Measurements from ENCODE around the gene COL18A1. TPM values are rescaled to one million over a fixed set of nuclear protein-coding genes. Genes with fewer than 3 reads are reported as not detected.
A peak's percentile ranks its signal among the peaks of the same experiment; 100 is the strongest.

The COL18A1 gene
- total and polyA plus RNA-seq, 2 experiments from 2014 or later = 97.1 to 140 TPM

- no peak for DNase-seq (ENCODE audit: low spot score)
- Histone ChIP-seq H3K4me2 (no peak overlapping the region), H3K9me2 (replicated peaks; ENCODE audit: insufficient read depth) (no peaks in the 10 kb centered on the region), H3K36me3 (replicated peaks; ENCODE audit: insufficient read depth, low read depth) (no peaks in the 10 kb centered on the region), H3K4me1 (ENCODE audit: insufficient read depth) (peaks cover 4% of the 10 kb centered on the region), H3K9me3 (ENCODE audit: low read depth) (no peaks in the 10 kb centered on the region), H4K20me1 (ENCODE audit: insufficient read depth, poor library complexity, severe bottlenecking) (no peaks in the 10 kb centered on the region), H3K79me2 (no peaks in the 10 kb centered on the region), H3K27me3 (no peaks in the 10 kb centered on the region), H3K27ac (no peak overlapping the region), H3K4me3 (no peak overlapping the region), H2AFZ (no peak overlapping the region)
- WGBS (ENCODE audit: low lambda C conversion rate, missing lambda C conversion rate) = 87% methylated on average over 28 of the region's 29 CpGs
- TF ChIP-seq EZH2 (IDR thresholded peaks at IDR 0.05; ENCODE audit: borderline replicate concordance) (no peak), EZH2phosphoT487 (IDR thresholded peaks at IDR 0.05; ENCODE audit: low read depth, severe bottlenecking, unreplicated experiment) (no peak)
- TF ChIP-seq, protein P1, sequence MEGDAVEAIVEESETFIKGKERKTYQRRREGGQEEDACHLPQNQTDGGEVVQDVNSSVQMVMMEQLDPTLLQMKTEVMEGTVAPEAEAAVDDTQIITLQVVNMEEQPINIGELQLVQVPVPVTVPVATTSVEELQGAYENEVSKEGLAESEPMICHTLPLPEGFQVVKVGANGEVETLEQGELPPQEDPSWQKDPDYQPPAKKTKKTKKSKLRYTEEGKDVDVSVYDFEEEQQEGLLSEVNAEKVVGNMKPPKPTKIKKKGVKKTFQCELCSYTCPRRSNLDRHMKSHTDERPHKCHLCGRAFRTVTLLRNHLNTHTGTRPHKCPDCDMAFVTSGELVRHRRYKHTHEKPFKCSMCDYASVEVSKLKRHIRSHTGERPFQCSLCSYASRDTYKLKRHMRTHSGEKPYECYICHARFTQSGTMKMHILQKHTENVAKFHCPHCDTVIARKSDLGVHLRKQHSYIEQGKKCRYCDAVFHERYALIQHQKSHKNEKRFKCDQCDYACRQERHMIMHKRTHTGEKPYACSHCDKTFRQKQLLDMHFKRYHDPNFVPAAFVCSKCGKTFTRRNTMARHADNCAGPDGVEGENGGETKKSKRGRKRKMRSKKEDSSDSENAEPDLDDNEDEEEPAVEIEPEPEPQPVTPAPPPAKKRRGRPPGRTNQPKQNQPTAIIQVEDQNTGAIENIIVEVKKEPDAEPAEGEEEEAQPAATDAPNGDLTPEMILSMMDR (IDR thresholded peaks at IDR 0.05; ENCODE audit: poor library complexity) = no peak
Observed at GRCh38 chr21:45552696-45553391, 147.9 kb downstream of the COL18A1 start.

DNA sequence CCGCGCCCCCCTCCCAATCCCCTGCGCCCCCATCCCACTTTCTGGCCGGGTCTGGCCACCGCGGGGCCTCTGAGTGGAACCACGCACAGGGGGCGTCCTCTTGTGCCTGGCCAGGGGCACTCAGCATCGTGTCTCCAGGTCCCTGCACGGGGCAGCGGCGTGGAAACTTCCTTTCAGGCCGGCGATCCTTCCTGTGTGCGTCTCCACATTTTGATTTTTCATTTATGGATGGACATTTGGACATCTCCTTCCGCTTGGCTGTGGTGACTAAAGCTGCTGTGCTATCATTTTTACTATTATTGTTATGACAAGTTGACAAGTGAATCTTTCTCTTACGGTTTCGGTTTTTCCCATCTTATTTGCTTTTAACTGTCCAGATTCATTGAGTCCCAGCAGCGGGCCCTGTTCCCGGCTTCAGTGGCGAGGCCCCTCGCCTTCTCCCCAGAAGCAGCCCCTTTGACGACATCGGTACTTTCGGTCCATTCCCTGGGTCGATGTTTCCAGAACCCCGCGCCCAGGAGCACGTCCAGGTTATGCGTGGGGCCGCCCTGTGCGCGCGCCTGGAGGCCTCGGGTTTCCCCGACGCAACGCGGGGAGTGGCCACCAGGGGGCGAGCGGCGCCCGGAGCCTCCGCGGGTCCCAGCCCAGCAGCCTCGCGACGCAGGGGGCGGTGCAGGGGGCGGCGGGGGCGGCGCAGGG, 149.7 kb downstream of the COL18A1 start:
- Histone ChIP-seq H3K9me3 (ENCODE audit: low read depth) (no peaks in the 10 kb centered on the region), H3K9me2 (replicated peaks; ENCODE audit: insufficient read depth) (no peaks in the 10 kb centered on the region), H3K79me2 (no peaks in the 10 kb centered on the region), H2AFZ (peak overlapping the region; percentile 34), H3K4me3 (peak overlapping the region; percentile 22), H3K27me3 (no peaks in the 10 kb centered on the region), H4K20me1 (ENCODE audit: insufficient read depth, poor library complexity, severe bottlenecking) (no peaks in the 10 kb centered on the region), H3K4me1 (ENCODE audit: insufficient read depth) (peaks cover 4% of the 10 kb centered on the region), H3K27ac (peak overlapping the region; percentile 33), H3K4me2 (peak overlapping the region; percentile 78), H3K36me3 (replicated peaks; ENCODE audit: insufficient read depth, low read depth) (no peaks in the 10 kb centered on the region)
- TF ChIP-seq, protein P1 (IDR thresholded peaks at IDR 0.05; ENCODE audit: poor library complexity) = peak; percentile 73
- TF ChIP-seq EZH2 (IDR thresholded peaks at IDR 0.05; ENCODE audit: borderline replicate concordance) = no peak
- DNase-seq (ENCODE audit: low spot score) = peak; percentile 88
- 7% methylated on average over 44 of the region's 53 CpGs for WGBS (ENCODE audit: low lambda C conversion rate, missing lambda C conversion rate)

GRCh38 chr21:45555251-45555556, 150.2 kb downstream of the COL18A1 start:
- no CpG with 5 or more reads among the region's 34 CpGs for WGBS (ENCODE audit: low lambda C conversion rate, missing lambda C conversion rate)
- no peak for DNase-seq (ENCODE audit: low spot score)
- Histone ChIP-seq H3K4me3 (no peak overlapping the region), H4K20me1 (ENCODE audit: insufficient read depth, poor library complexity, severe bottlenecking) (no peaks in the 10 kb centered on the region), H3K4me1 (ENCODE audit: insufficient read depth) (peaks cover 4% of the 10 kb centered on the region), H3K27ac (peak overlapping the region; percentile 92), H2AFZ (peak overlapping the region; percentile 43), H3K4me2 (peak overlapping the region; percentile 95), H3K27me3 (no peaks in the 10 kb centered on the region), H3K9me3 (ENCODE audit: low read depth) (no peaks in the 10 kb centered on the region), H3K36me3 (replicated peaks; ENCODE audit: insufficient read depth, low read depth) (no peaks in the 10 kb centered on the region), H3K79me2 (no peaks in the 10 kb centered on the region), H3K9me2 (replicated peaks; ENCODE audit: insufficient read depth) (no peaks in the 10 kb centered on the region)
- TF ChIP-seq EZH2phosphoT487 (IDR thresholded peaks at IDR 0.05; ENCODE audit: low read depth, severe bottlenecking, unreplicated experiment) = no peak
- TF ChIP-seq EZH2 (IDR thresholded peaks at IDR 0.05; ENCODE audit: borderline replicate concordance) = no peak
- TF ChIP-seq, protein P1 (IDR thresholded peaks at IDR 0.05; ENCODE audit: poor library complexity) = no peak

Measured in hepatocyte (in vitro differentiated cells).